HG03097 (cell line): Measurements from ENCODE around the gene CHST5.

ENCODE experiments used
- ATAC-seq: cut with Tn5 transposase; IDR thresholded peaks from one replicate; pipeline ENCODE4 v1.9.1; 2021; ENCODE audit not compliant: unreplicated experiment, low FRiP score

CHST5 gene

GRCh38 chr16:75535901-75536300 lies at the start of gene CHST5:
TSS of gene CHST5 (minus strand) at chr16:75536108. CDS start at chr16:75530384, 5,724 bp downstream.
- no peak for ATAC-seq

- no peak for ATAC-seq
These were observed 48.2 kb upstream of the CHST5 start for GRCh38 chr16:75584108-75584507.

- ATAC-seq: no peak
These were observed 43.5 kb upstream of the CHST5 start for GRCh38 chr16:75579281-75579834.

- no peak for ATAC-seq
These were observed 42.8 kb upstream of the CHST5 start for GRCh38 chr16:75578725-75579124.

- no peak for ATAC-seq
These were observed 42.3 kb upstream of the CHST5 start for GRCh38 chr16:75578212-75578611.

GRCh38 chr16:75576384-75576811 lies 40.5 kb upstream of the CHST5 start:
- ATAC-seq: no peak

- ATAC-seq: no peak
These were observed 40.0 kb upstream of the CHST5 start for GRCh38 chr16:75575958-75576357.

GRCh38 chr16:75573955-75574354 lies 38.0 kb upstream of the CHST5 start:
- ATAC-seq: no peak

GRCh38 chr16:75572864-75573542 lies 37.1 kb upstream of the CHST5 start:
- no peak for ATAC-seq

GRCh38 chr16:75570396-75571065 lies 34.6 kb upstream of the CHST5 start:
- no peak for ATAC-seq

GRCh38 chr16:75567911-75568310 lies 32.0 kb upstream of the CHST5 start:
- no peak for ATAC-seq

GRCh38 chr16:75566758-75567255 lies 30.9 kb upstream of the CHST5 start:
- ATAC-seq: peak; percentile 4

GRCh38 chr16:75566040-75566757 lies 30.3 kb upstream of the CHST5 start, which contains the start of gene GABARAPL2:
TSS of gene GABARAPL2 (plus strand) at chr16:75566379. CDS start at chr16:75566487, 108 bp downstream.
- peak; percentile 61 for ATAC-seq

GRCh38 chr16:75565640-75566039 lies 29.7 kb upstream of the CHST5 start:
- ATAC-seq: no peak

- ATAC-seq: no peak
These were observed 23.9 kb upstream of the CHST5 start for GRCh38 chr16:75559564-75560372.

GRCh38 chr16:75558846-75559401 lies 23.0 kb upstream of the CHST5 start:
- ATAC-seq: no peak

GRCh38 chr16:75556431-75556950 lies 20.6 kb upstream of the CHST5 start:
- no peak for ATAC-seq

GRCh38 chr16:75555707-75556430 lies 20.0 kb upstream of the CHST5 start, which contains the start of gene TMEM231:
TSS of gene TMEM231 (minus strand) at chr16:75556252. CDS start at chr16:75556209, 43 bp downstream.
- peak; percentile 96 for ATAC-seq

GRCh38 chr16:75555213-75555706 lies 19.4 kb upstream of the CHST5 start:
- peak; percentile 17 for ATAC-seq
